Ascending aorta (tissue), 2 donors: ENCODE results near the gene NAPB. TPM values are rescaled to one million over a fixed set of nuclear protein-coding genes. Genes with fewer than 3 reads are reported as not detected.

Experiments used
- DNase-seq, 2 donors: peaks; one replicate each; pipeline ENCODE4 v3.0.0-alpha.2; 2019; ENCODE audit warnings: low spot score in 2 of 2
- H3K27ac ChIP-seq, 2 donors: fragments of 200-600 bp; sonication (generic); one replicate each; pipeline ENCODE4 v1.5.1; 2016 to 2017; ENCODE audit warnings: mild to moderate bottlenecking in 1 of 2
- H3K27me3 ChIP-seq: fragments of 200-600 bp; sonication (generic); one replicate; pipeline ENCODE4 v1.5.1; 2017
- H3K36me3 ChIP-seq, 2 donors: fragments of 200-600 bp; sonication (generic); one replicate each; pipeline ENCODE4 v1.5.1; 2016
- H3K4me1 ChIP-seq, 2 donors: fragments of 200-600 bp; sonication (generic); one replicate each; pipeline ENCODE4 v1.5.1; 2016 to 2017; ENCODE audit warnings: mild to moderate bottlenecking in 1 of 2
- H3K4me3 ChIP-seq, 2 donors: fragments of 200-600 bp; sonication (generic); one replicate each; pipeline ENCODE4 v1.5.1; 2016 to 2017; ENCODE audit warnings: mild to moderate bottlenecking in 1 of 2
- H3K9me3 ChIP-seq, 2 donors: fragments of 200-600 bp; sonication (generic); one replicate each; pipeline ENCODE4 v1.5.1; 2016
- CTCF ChIP-seq, 3 experiments: fragments of 200-600 bp in 2 of 3; fragments of 450-650 bp in 1 of 3; sonication (generic) in 2 of 3; IDR thresholded peaks; one replicate each; pipeline ENCODE4 v1.5.1; 2016 to 2019; ENCODE audit warnings: antibody characterized with exemption in 3 of 3, mild to moderate bottlenecking in 1 of 3, moderate library complexity in 1 of 3
- intact Hi-C: fragments of 100-400 bp; cut with DNase I; formaldehyde crosslinking; loops from one replicate; pipeline ENCODE4 v1.15.1; 2023
- total RNA-seq: library from RNA; depleted of rRNA; stranded (reverse); fragments of >200 nt; gene quantifications from one replicate; pipeline ENCODE4 v1.1.0, GENCODE V29; 2016

The NAPB gene
- total RNA-seq, 1 donor from 2014 or later: 0.75 TPM

GRCh38 chr20:23386304-23387117 lies 34.8 kb downstream of the NAPB start:
- DNase-seq: no peak
- no peaks in the 10 kb centered on the region for H3K9me3 ChIP-seq
- H3K36me3 ChIP-seq: peaks cover 4 to 7% of the 10 kb centered on the region in 2 donors
- H3K27me3 ChIP-seq: no peaks in the 10 kb centered on the region
- intact Hi-C loops: no loop called here
- H3K4me3 ChIP-seq: no peak overlapping the region
- H3K27ac ChIP-seq: no peak overlapping the region
- TF ChIP-seq CTCF (IDR thresholded peaks at IDR 0.05): no peak
- H3K4me1 ChIP-seq: no peaks in the 10 kb centered on the region

GRCh38 chr20:23381876-23382275 lies 39.4 kb downstream of the NAPB start:
- DNase-seq: no peak
- Histone ChIP-seq H3K9me3 (no peaks in the 10 kb centered on the region), H3K27ac (no peak overlapping the region), H3K4me3 (no peak overlapping the region), H3K4me1 (no peaks in the 10 kb centered on the region), H3K27me3 (no peaks in the 10 kb centered on the region), H3K36me3 (peaks cover 21 to 23% of the 10 kb centered on the region in 2 donors)
- TF ChIP-seq CTCF (IDR thresholded peaks at IDR 0.05): no peak
- intact Hi-C loops: no loop called here

- no peak for DNase-seq
- Histone ChIP-seq H3K27ac (no peak overlapping the region), H3K4me1 (no peaks in the 10 kb centered on the region), H3K9me3 (no peaks in the 10 kb centered on the region), H3K4me3 (no peak overlapping the region), H3K36me3 (peaks cover 21 to 39% of the 10 kb centered on the region in 2 donors), H3K27me3 (no peaks in the 10 kb centered on the region)
- intact Hi-C loops: no loop called here
- no peak for TF ChIP-seq CTCF (IDR thresholded peaks at IDR 0.05)
These were observed 41.5 kb downstream of the NAPB start for GRCh38 chr20:23379772-23380171.

- intact Hi-C loops: no loop called here
- H3K27ac ChIP-seq: no peak overlapping the region
- H3K27me3 ChIP-seq: no peaks in the 10 kb centered on the region
- H3K9me3 ChIP-seq: no peaks in the 10 kb centered on the region
- no peaks in the 10 kb centered on the region for H3K4me1 ChIP-seq
- peaks cover 45 to 70% of the 10 kb centered on the region in 2 donors for H3K36me3 ChIP-seq
- TF ChIP-seq CTCF (IDR thresholded peaks at IDR 0.05): no peak
- DNase-seq: no peak
- H3K4me3 ChIP-seq: no peak overlapping the region
These were observed 45.5 kb downstream of the NAPB start for GRCh38 chr20:23375827-23376226.

- TF ChIP-seq CTCF (IDR thresholded peaks at IDR 0.05): no peak
- no peak for DNase-seq
- H3K36me3 ChIP-seq: peaks cover 49 to 80% of the 10 kb centered on the region in 2 donors
- intact Hi-C loops: no loop called here
- H3K4me1 ChIP-seq: no peaks in the 10 kb centered on the region
- no peaks in the 10 kb centered on the region for H3K9me3 ChIP-seq
- H3K27me3 ChIP-seq: no peaks in the 10 kb centered on the region
- no peak overlapping the region for H3K27ac ChIP-seq
- no peak overlapping the region for H3K4me3 ChIP-seq
These were observed 46.8 kb downstream of the NAPB start for GRCh38 chr20:23374441-23374840.
